SIG-M5 treated with dmso at 0.1 percent for 504 hours (cell line): ENCODE data around the gene IFT20.

Experiments used
- DNase-seq: peaks from one replicate; lab custom pipeline; 2025; ENCODE audit not compliant: unreplicated experiment; lab: John Stamatoyannopoulos, UW

Gene IFT20

DNA sequence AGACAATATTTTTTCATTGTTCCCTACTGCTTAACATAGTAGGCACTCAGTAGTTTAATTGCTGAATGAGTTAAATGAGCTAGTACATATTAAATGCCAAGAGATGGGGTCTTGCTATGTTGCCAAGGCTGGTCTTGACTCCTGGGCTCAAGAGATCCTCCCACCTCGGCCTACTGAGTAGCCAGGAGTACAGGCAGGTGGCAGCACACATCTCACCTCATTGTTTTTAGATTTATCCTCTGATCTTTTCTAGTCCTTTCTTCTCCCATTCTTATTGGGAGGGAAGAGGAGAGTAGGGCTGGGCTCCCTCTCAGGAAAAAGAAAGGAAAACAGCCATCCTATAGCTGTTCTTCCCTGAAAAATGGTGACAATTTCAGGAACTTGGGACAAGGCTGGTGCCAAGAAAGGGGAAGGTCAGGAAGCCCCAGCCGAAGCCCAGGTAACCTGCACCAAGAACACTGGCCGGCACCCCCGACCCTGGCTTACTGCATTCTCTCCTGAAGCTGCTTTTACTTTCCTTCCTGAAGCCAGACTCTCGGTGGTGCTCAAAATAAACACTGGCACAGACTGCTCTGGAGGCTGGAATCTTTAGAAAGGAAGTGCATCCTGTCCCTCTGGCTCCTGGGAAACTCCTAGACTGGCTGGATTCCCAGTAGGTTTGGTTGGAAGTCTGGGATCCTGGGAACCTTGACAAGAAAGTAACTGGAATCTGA, 2.9 kb upstream of the IFT20 start:
- no peak for DNase-seq

- DNase-seq = peak; percentile 24
Observed at GRCh38 chr17:28335959-28336871, 943 bp upstream of the IFT20 start.

- no peak for DNase-seq
Observed at GRCh38 chr17:28334666-28335200, 539 bp downstream of the IFT20 start.

DNA sequence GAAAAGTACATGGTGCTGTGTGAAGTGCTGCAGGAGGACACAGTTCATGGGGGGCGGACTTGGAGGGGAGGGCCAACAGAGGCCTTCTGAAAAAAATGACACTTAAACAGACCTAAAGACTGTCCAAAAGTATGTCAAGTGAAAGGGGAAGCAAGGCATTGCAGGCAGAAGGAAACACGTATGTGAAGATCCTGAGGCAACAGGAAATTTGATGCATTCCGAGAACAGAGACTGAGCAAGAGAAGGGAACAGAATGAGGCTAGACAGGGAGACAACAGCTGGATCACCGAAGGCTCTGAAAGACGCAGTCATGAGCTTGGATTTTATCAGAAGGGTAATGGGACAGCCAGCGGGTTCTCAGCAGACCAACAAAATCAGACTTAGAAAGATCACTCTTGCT, 1.1 kb downstream of the IFT20 start:
- DNase-seq = peak; percentile 41

GRCh38 chr17:28333083-28333746, 2.1 kb downstream of the IFT20 start:
- DNase-seq = no peak

- no peak for DNase-seq
Observed at GRCh38 chr17:28331891-28332420, 3.3 kb downstream of the IFT20 start.

GRCh38 chr17:28330671-28331070, 4.6 kb downstream of the IFT20 start:
- no peak for DNase-seq

- no peak for DNase-seq
Observed at GRCh38 chr17:28328325-28328724, 6.9 kb downstream of the IFT20 start.

- DNase-seq = no peak
Observed at GRCh38 chr17:28327709-28328108, 7.6 kb downstream of the IFT20 start.

DNA sequence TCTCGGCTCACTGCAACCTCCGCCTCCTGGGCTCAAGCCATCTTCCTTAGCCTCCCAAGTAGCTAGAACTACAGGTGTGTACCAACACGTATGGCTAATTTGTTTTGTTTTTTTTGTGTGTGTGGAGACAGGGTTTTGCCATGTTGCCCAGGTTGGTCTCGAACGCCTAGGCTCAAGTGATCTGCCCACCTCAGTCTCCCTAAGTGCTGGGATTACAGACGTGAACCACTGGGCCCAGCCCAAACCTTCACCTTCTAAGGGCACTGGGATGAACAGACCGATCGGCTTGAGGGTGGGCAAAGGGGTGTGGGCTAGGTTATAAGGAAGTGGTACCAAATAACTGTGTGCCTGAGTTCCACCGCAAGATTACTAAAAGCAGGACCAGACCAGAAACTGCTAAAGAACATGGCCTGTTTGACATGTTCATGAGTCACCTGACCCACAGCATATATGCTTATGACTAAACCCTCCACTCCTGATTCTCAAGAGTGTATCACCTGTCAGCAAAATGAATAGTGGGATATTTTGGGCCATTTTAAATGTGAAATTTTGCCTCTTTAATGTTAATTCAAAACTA, 8.2 kb downstream of the IFT20 start:
- DNase-seq = no peak

GRCh38 chr17:28326114-28326513, 9.2 kb downstream of the IFT20 start:
- peak; percentile 20 for DNase-seq

GRCh38 chr17:28325211-28325610, 10.1 kb downstream of the IFT20 start:
- DNase-seq = no peak

GRCh38 chr17:28324781-28325180, 10.5 kb downstream of the IFT20 start:
- no peak for DNase-seq

DNA sequence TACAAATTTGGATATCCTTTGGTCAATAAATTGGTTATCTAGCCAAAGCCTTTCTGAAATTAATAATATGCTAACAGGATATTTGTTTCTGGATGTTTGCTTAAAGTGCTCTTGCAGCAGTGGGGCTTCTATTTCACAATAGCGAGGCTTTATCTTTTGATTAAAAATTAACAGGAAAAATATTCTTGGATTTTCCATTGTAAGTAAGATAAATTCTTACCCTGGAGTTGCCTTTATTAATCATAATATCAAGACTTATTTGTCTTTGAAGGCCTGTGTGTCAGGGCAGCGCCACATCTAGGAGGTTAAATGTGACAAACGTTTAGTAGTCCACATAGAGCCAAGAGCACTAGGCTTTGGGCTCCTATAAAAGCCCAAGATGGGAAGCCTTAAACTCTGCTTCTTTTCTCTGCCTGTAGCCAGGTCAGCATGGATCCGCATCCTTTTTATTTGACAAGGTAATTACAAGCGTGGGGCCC, 11.0 kb downstream of the IFT20 start:
- DNase-seq = no peak

- no peak for DNase-seq
Observed at GRCh38 chr17:28320215-28321061, 14.8 kb downstream of the IFT20 start.

DNA sequence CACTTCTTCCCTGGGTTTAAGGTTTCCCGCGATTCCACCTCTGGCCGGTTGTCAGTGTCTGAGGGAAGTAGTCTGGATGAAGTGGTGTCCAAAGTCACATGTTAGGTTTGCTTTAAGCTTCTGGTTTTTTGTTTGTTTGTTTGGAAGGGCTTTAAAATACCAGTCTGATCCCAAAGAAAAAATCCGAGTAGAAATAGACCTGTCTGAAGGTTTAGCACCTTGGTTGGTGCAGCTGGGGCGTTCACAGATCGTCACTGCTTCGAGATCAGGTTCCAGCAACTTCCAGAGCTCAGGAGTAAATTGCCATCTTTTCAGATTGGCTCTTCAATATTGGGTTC, 15.7 kb downstream of the IFT20 start:
- DNase-seq = no peak

DNA sequence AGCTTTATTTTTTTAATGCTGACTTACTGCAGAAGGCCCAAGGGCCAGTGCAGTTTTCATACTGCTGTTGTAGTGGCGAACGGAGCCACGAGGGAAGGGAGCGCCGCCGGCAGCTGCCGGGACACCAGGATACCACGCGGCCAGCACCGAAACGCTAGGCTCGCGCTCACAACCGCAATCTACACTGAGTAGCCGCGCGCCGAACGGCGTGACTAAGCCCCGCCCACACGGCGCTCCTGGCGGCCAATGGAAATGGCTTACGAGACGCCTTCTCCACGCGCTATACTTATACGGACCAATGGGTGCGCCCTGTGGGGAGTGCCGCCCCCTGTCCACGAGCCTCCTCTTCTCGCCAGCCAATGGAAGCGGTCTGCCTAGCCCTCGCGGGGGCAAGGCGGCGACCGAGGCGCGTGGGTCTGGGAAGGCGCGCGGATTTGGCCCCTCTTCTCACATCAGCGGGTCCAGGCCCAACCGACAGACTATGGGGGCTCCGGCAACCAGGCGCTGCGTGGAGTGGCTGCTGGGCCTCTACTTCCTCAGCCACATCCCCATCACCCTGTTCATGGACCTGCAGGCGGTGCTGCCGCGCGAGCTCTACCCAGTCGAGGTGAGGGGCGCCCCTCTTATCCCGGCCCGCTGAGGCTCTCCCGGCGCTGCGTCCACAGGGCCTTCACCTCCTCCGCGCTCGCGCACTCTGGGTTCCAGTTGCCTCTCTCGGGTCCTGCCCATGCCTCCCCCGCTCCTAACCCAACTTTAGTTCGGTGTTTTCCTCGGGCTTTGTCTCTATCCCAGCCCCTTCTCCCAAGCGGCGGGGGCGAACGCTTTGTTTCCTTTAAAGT, 16.3 kb downstream of the IFT20 start, which contains the start of gene TMEM97:
TSS of gene TMEM97 (plus strand) at position 442 of the 839 bp plus-strand sequence. CDS start at position 482, 40 bp downstream.
- peak; percentile 99 for DNase-seq

GRCh38 chr17:28317966-28318758, 17.1 kb downstream of the IFT20 start:
- DNase-seq = no peak
